ENCODE data around the gene RPL5. TPM values are rescaled to one million over a fixed set of nuclear protein-coding genes. Genes with fewer than 3 reads are reported as not detected.

Gene RPL5
- total RNA-seq, 1 experiment from 2014 or later: 1,480 TPM

GRCh38 chr1:92887465-92887864, 55.6 kb downstream of the RPL5 start:
- peaks cover 3% of the 10 kb centered on the region in 2 experiments; a peak in 2 of 4 replicates for H3K9me3 ChIP-seq (ENCODE audit: control insufficient read depth in 1 of 2, insufficient read depth in 1 of 2, low read depth in 1 of 2, low read length in 2 of 2)
- TF ChIP-seq ELF1 (IDR thresholded peaks at IDR 0.05; ENCODE audit: borderline replicate concordance, low read depth): no peak
- no peak for TF ChIP-seq RAD21 (IDR thresholded peaks at IDR 0.05; ENCODE audit: low read depth)
- TF ChIP-seq CEBPB (IDR thresholded peaks at IDR 0.05; ENCODE audit: low read depth): no peak
- TF ChIP-seq FOSL1 (IDR thresholded peaks at IDR 0.05; ENCODE audit: low read depth): no peak
- TF ChIP-seq SP1 (IDR thresholded peaks at IDR 0.05; ENCODE audit: low read depth): no peak
- no peak for TF ChIP-seq TCF7L2 (IDR thresholded peaks at IDR 0.05; ENCODE audit: borderline replicate concordance, extremely low read depth, insufficient read depth, insufficient read length)
- TF ChIP-seq YY1 (IDR thresholded peaks at IDR 0.05; ENCODE audit: extremely low read depth, insufficient replicate concordance, low read depth, low read length): no peak
- no peak for TF ChIP-seq EGR1 (IDR thresholded peaks at IDR 0.05; ENCODE audit: low read depth)
- TF ChIP-seq MAX (IDR thresholded peaks at IDR 0.05): no peak
- no peak for TF ChIP-seq POLR2AphosphoS5 (IDR thresholded peaks at IDR 0.05; ENCODE audit: low read depth, low read length)
- TF ChIP-seq, protein P1, sequence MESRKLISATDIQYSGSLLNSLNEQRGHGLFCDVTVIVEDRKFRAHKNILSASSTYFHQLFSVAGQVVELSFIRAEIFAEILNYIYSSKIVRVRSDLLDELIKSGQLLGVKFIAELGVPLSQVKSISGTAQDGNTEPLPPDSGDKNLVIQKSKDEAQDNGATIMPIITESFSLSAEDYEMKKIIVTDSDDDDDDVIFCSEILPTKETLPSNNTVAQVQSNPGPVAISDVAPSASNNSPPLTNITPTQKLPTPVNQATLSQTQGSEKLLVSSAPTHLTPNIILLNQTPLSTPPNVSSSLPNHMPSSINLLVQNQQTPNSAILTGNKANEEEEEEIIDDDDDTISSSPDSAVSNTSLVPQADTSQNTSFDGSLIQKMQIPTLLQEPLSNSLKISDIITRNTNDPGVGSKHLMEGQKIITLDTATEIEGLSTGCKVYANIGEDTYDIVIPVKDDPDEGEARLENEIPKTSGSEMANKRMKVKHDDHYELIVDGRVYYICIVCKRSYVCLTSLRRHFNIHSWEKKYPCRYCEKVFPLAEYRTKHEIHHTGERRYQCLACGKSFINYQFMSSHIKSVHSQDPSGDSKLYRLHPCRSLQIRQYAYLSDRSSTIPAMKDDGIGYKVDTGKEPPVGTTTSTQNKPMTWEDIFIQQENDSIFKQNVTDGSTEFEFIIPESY (IDR thresholded peaks at IDR 0.05; ENCODE audit: extremely low read depth, insufficient replicate concordance, low read length): no peak
- TF ChIP-seq ATF3 (IDR thresholded peaks at IDR 0.05): no peak
- no peak for TF ChIP-seq SIN3A (IDR thresholded peaks at IDR 0.05; ENCODE audit: low read depth)
- POLR2A ChIA-PET: no interaction called here
- RAD21 ChIA-PET (ENCODE audit: low non-redundant PET in 1 of 2, low total read pairs in 2 of 2, uncharacterized antibody in 2 of 2, unreplicated experiment in 2 of 2): no interaction called here
- no peaks in the 10 kb centered on the region for H3K9me2 ChIP-seq (ENCODE audit: insufficient read depth)
- no peak for DNase-seq (ENCODE audit: low read depth, low spot score)
- intact Hi-C loops (cut with micrococcal nuclease): no loop called here
- no peaks in the 10 kb centered on the region for H3K36me3 ChIP-seq (ENCODE audit: control insufficient read depth in 1 of 2, insufficient read depth in 2 of 2, low read length in 2 of 2)
- ATAC-seq: no peak
- H3K4me1 ChIP-seq (ENCODE audit: control insufficient read depth in 1 of 2, insufficient read depth in 2 of 2, low read length in 2 of 2): no peaks in the 10 kb centered on the region
- no peak overlapping the region for H3K9ac ChIP-seq (ENCODE audit: low read length)
- H3K79me2 ChIP-seq (ENCODE audit: insufficient read depth, low read length): no peaks in the 10 kb centered on the region
- no peaks in the 10 kb centered on the region for H3K27me3 ChIP-seq (ENCODE audit: insufficient read depth, low read length)
- no peak overlapping the region for H3K4me2 ChIP-seq (ENCODE audit: low read length)
- H2AFZ ChIP-seq (ENCODE audit: low read depth, low read length, poor library complexity, severe bottlenecking): no peak overlapping the region
- BruUV-seq (replicated peaks): no TSS peak
- CTCF ChIA-PET: no interaction called here
- no peaks in the 10 kb centered on the region for H4K20me1 ChIP-seq (ENCODE audit: insufficient read depth)
- H3K27ac ChIP-seq (ENCODE audit: low read depth, low read length): no peak overlapping the region
- no peak overlapping the region for H3K4me3 ChIP-seq (replicated peaks in 1 of 2; ENCODE audit: low read depth in 1 of 2, low read length in 2 of 2)

Other genes starting within 250 kb of the RPL5 start
- gene EVI5, start 46.9 kb upstream of the RPL5 start, total RNA-seq (2021; ENCODE audit: unreplicated experiment): 21.8 TPM
- gene DIPK1A, start 129.4 kb downstream of the RPL5 start, total RNA-seq (2021; ENCODE audit: unreplicated experiment): 4.3 TPM
- 45.5 TPM for gene MTF2, start 247.2 kb downstream of the RPL5 start, total RNA-seq (2021; ENCODE audit: unreplicated experiment)

Measured in HCT116 (cell line).